Ovary (tissue), 3 donors: ENCODE data around the gene TCAF2.
"Not testable (repeated sequence)": the region's sequence is repeated elsewhere in the genome, so short reads cannot be mapped to it uniquely, and the experiment has no call there.

Source experiments
- CTCF ChIP-seq, 3 donors: fragments of 450-650 bp in 2 of 3; fragments of 200-600 bp in 1 of 3; IDR thresholded peaks; one replicate each; pipeline versions ENCODE4 v1.5.1 to v1.8.0; 2016 to 2022; ENCODE audit warnings: antibody characterized with exemption in 3 of 3, mild to moderate bottlenecking in 1 of 3
- POLR2A ChIP-seq: fragments of 450-650 bp; IDR thresholded peaks from one replicate; pipeline ENCODE4 v1.6.1; 2017; ENCODE audit warnings: antibody characterized with exemption, mild to moderate bottlenecking, moderate library complexity
- donor health status: DM: no; HTN: no; CAD: no.

DNA sequence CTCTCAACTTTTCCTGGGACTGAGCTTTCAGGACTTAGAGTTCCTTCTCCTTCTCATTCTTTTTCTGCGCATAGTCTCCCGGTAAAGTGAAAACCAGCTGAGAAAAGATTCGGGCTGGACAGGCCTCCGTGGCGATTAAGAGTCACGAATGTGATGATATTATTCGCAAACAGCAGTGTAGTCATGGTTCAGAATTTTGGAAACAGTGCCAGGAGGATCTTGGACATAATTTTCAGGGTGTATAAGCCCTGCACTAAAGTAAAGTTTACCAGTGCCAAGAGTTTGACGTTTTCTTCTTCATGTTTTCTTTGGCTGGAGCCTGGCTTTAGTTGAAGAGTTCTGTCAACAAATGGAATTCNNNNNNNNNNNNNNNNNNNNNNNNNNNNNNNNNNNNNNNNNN, 29.7 kb downstream of the TCAF2 start:
- TF ChIP-seq CTCF (IDR thresholded peaks at IDR 0.05); POLR2A: not testable (repeated sequence)
